Activated CD4-positive, alpha-beta T cell treated with anti-CD3 and anti-CD28 coated beads, Interleukin-2, amount 10 ng/mL, durations not matched to agents 7 days and 5 days (primary cell): ENCODE data around the gene UBE2G1. TPM values are rescaled to one million over a fixed set of nuclear protein-coding genes. Genes with fewer than 3 reads are reported as not detected.
"Not testable (repeated sequence)": the region's sequence is repeated elsewhere in the genome, so short reads cannot be mapped to it uniquely, and the experiment has no call there.

Experiments used
- CTCF ChIA-PET: fragments of 350-600 bp; sonication (Branson Sonifier 250); formaldehyde crosslinking; loops from one replicate; lab custom pipeline; 2021; ENCODE audit warnings: antibody characterized with exemption; lab: Charles Lee
- POLR2A ChIA-PET: fragments of 350-600 bp; sonication (Branson Sonifier 250); formaldehyde crosslinking; loops from one replicate; lab custom pipeline; 2021; ENCODE audit warnings: antibody characterized with exemption; lab: Charles Lee
- DNase-seq: peaks from one replicate; pipeline ENCODE4 v3.0.0-alpha.2; 2020
- H3K27ac Mint-ChIP-seq: one replicate; pipeline ENCODE4 v1.8.0; 2021; ENCODE audit warnings: mild to moderate bottlenecking, moderate library complexity, mixed read lengths
- H3K27me3 Mint-ChIP-seq: one replicate; pipeline ENCODE4 v1.8.0; 2021; ENCODE audit warnings: mixed read lengths
- H3K36me3 Mint-ChIP-seq: one replicate; pipeline ENCODE4 v1.8.0; 2021; ENCODE audit warnings: low read depth, mixed read lengths
- H3K4me1 Mint-ChIP-seq: one replicate; pipeline ENCODE4 v1.8.0; 2021; ENCODE audit warnings: mixed read lengths
- H3K4me3 Mint-ChIP-seq: one replicate; pipeline ENCODE4 v1.8.0; 2021; ENCODE audit warnings: mild to moderate bottlenecking, moderate library complexity, mixed read lengths
- H3K9me3 Mint-ChIP-seq: one replicate; pipeline ENCODE4 v1.8.0; 2021; ENCODE audit warnings: mixed read lengths
- total RNA-seq, 2 experiments: library from RNA; stranded (reverse); gene quantifications; one replicate each; pipeline ENCODE4 v1.2.3, GENCODE V29; 2021

The UBE2G1 gene
- total RNA-seq, 2 experiments from 2014 or later = 51.6 to 56.7 TPM

GRCh38 chr17:4368341-4368740 is 1.9 kb upstream of the UBE2G1 start:
- Mint-ChIP-seq H3K27me3 (no peaks in the 10 kb centered on the region), H3K36me3 (peaks cover 4% of the 10 kb centered on the region), H3K4me3 (no peak overlapping the region), H3K9me3 (no peaks in the 10 kb centered on the region), H3K4me1 (peaks cover 28% of the 10 kb centered on the region), H3K27ac (no peak overlapping the region)
- ChIA-PET POLR2A (no interaction called here), CTCF (no interaction called here)
- DNase-seq = no peak

DNA sequence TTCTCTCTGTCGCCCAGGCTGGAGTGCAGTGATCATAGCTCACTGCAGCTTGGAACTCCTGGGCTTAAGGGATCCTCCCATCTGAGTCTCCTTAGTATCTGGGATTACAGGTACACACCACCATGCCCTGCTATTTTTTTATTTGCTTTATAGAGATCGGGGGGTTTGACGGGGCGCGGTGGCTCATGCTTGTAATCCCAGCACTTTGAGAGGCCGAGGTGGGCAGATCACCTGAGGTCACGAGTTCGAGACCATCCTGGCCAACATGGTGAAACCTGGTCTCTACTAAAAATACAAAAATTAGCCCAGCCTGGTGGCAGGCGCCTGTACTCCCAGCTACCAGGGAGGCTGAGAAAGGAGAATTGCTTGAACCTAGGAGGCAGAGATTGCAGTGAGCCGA is 702 bp upstream of the UBE2G1 start:
- H3K27me3 Mint-ChIP-seq, DNase-seq, CTCF ChIA-PET, H3K9me3 Mint-ChIP-seq, POLR2A ChIA-PET: not testable (repeated sequence)
- Mint-ChIP-seq H3K36me3 (peaks cover 10% of the 10 kb centered on the region), H3K4me3 (peak overlapping the region; percentile 67), H3K4me1 (peaks cover 31% of the 10 kb centered on the region), H3K27ac (peak overlapping the region; percentile 97)

- POLR2A ChIA-PET = interaction anchor here (0.6 kb wide), 2 partner anchors 86 to 626 kb away, joined by 3 to 13 read pairs; no protein-coding TSS in a partner anchor
Measured at GRCh38 chr17:4365628-4366326, 698 bp downstream of the UBE2G1 start.

DNA sequence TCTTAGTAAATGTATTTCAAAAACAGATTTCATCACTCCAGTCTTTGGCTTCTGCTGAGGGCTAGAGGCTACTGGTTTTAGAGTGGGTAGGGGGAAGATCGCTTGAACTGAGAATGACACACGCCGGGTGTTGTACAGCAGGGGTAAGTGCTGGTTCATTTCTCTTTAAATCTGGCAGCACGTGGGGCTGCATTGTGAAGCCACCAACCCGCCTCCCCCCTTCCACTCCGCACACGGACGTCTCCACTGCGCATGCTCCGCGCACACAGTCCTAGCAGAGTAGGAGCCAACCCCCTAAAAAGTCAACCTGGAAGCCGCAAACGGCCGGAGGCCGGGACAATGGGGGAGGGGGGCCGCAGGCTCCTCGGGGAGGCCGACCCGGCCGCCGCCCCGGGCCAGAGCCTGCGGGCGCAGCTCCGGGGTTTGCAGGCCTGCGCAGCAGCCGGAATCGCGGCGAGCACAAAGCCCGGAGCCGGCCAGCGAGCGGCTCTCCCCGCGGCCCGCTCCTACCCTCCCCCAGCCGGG is 1.3 kb downstream of the UBE2G1 start:
- ChIA-PET POLR2A (no interaction called here), CTCF (interaction anchor here (1.4 kb wide), 1 partner anchor 14 kb away, joined by 3 read pairs; no protein-coding TSS in a partner anchor)
- peaks cover 33% of the 10 kb centered on the region for H3K4me1 Mint-ChIP-seq
- H3K4me3 Mint-ChIP-seq = peak overlapping the region; percentile 97
- H3K27me3 Mint-ChIP-seq = no peaks in the 10 kb centered on the region
- DNase-seq = peak; percentile 92
- H3K27ac Mint-ChIP-seq = peak overlapping the region; percentile 97
- H3K36me3 Mint-ChIP-seq = peaks cover 15% of the 10 kb centered on the region
- H3K9me3 Mint-ChIP-seq = no peaks in the 10 kb centered on the region

More at GRCh38 chr17:4365628-4366326, 698 bp downstream of the UBE2G1 start:
- Mint-ChIP-seq H3K27me3 (no peaks in the 10 kb centered on the region), H3K27ac (no peak overlapping the region), H3K36me3 (peaks cover 13% of the 10 kb centered on the region), H3K4me1 (peaks cover 35% of the 10 kb centered on the region), H3K9me3 (no peaks in the 10 kb centered on the region), H3K4me3 (peak overlapping the region; percentile 67)
- CTCF ChIA-PET = interaction anchor here (0.9 to 1.4 kb wide), 2 partner anchors 10 to 13 kb away, joined by 3 read pairs; no protein-coding TSS in a partner anchor
- peak; percentile 39 for DNase-seq

GRCh38 chr17:4364622-4365041 is 1.8 kb downstream of the UBE2G1 start:
- Mint-ChIP-seq H3K9me3 (no peaks in the 10 kb centered on the region), H3K27me3 (no peaks in the 10 kb centered on the region), H3K36me3 (peaks cover 18% of the 10 kb centered on the region), H3K27ac (peak overlapping the region; percentile 97), H3K4me3 (peak overlapping the region; percentile 97), H3K4me1 (peaks cover 33% of the 10 kb centered on the region)
- POLR2A ChIA-PET = no interaction called here
- no peak for DNase-seq
- CTCF ChIA-PET = no interaction called here

DNA sequence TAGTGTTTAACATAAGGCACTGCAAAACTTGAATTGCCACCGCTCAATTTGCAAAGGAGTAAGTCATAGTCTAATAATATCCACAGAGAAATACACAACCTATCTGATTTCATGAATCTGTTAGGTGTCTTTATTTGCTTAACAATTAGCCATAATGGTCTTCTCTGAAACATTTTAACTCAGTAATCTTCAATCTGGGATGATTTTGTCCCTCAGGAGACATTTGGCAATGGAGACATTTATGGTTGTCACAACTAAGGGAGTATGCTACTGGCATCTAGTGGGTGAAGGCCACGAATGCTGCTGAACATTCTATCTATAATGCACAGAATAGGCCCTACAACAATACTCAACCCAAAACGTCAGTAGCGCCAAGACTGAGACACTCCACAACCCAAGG is 4.3 kb downstream of the UBE2G1 start:
- Mint-ChIP-seq H3K9me3 (no peaks in the 10 kb centered on the region), H3K27ac (no peak overlapping the region), H3K4me1 (peaks cover 40% of the 10 kb centered on the region), H3K27me3 (no peaks in the 10 kb centered on the region), H3K36me3 (peaks cover 18% of the 10 kb centered on the region), H3K4me3 (no peak overlapping the region)
- POLR2A ChIA-PET = no interaction called here
- CTCF ChIA-PET = no interaction called here
- no peak for DNase-seq

GRCh38 chr17:4358154-4358553 is 8.3 kb downstream of the UBE2G1 start:
- POLR2A ChIA-PET = no interaction called here
- H3K36me3 Mint-ChIP-seq = peaks cover 14% of the 10 kb centered on the region

DNA sequence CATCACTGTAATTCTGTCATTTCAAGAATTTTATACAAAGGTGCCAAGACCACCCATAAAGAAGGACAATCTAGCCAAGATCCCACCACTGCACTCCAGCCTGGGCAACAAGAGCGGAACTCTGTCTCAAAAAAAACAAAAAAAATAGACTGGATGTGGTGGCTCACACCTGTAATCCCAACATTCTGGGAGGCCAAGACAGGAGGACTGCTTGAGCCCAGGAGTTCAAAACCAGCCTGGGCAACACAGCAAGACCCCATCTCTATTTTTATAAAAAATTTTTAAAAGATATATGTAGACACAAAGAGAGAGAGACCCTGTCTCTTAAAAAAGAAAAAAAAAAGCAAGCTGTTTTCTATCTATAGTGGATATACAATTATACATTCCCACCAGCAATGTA is 8.8 kb downstream of the UBE2G1 start:
- peaks cover 12% of the 10 kb centered on the region for H3K36me3 Mint-ChIP-seq
- no peak overlapping the region for H3K27ac Mint-ChIP-seq
- ChIA-PET CTCF (no interaction called here), POLR2A (no interaction called here)
- no peaks in the 10 kb centered on the region for H3K9me3 Mint-ChIP-seq
- DNase-seq = no peak
- H3K4me3 Mint-ChIP-seq = no peak overlapping the region
- H3K27me3 Mint-ChIP-seq = no peaks in the 10 kb centered on the region
- H3K4me1 Mint-ChIP-seq = peaks cover 32% of the 10 kb centered on the region

More at GRCh38 chr17:4358154-4358553, 8.3 kb downstream of the UBE2G1 start:
- no peak overlapping the region for H3K4me3 Mint-ChIP-seq
- no peak overlapping the region for H3K27ac Mint-ChIP-seq
- H3K4me1 Mint-ChIP-seq = peaks cover 32% of the 10 kb centered on the region
- CTCF ChIA-PET = no interaction called here
- H3K27me3 Mint-ChIP-seq = no peaks in the 10 kb centered on the region
- H3K9me3 Mint-ChIP-seq = no peaks in the 10 kb centered on the region
- no peak for DNase-seq

DNA sequence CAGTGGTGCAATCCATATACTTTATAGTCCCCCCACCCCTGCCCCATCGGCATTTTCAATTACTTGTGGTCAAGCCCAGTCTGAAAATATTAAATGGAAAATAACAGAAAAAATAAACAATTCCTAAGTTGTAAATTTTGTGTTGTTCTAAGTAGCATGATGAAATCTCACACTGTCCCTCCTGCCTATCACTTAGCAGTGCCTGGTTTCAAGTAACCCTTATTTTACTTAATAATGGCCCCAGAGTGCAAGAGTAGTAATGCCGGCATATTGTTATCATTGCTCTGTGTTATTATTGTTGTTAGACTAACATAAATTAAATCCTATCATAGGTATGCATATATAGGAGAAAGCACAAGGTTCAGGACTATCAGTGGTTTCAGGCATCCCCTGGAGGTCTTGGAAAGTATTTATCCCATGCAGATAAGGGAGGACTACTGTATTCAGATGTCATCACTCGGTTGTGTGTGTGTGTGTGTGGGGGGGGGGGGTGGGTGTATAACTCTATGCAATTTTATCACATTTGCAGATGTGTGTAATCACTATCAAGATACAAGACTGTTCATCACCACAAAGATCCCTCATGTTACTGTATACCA is 9.3 kb downstream of the UBE2G1 start:
- no peak overlapping the region for H3K27ac Mint-ChIP-seq
- H3K4me3 Mint-ChIP-seq = no peak overlapping the region
- peaks cover 29% of the 10 kb centered on the region for H3K4me1 Mint-ChIP-seq
- no peaks in the 10 kb centered on the region for H3K27me3 Mint-ChIP-seq
- CTCF ChIA-PET = no interaction called here
- H3K9me3 Mint-ChIP-seq = no peaks in the 10 kb centered on the region
- POLR2A ChIA-PET = no interaction called here
- H3K36me3 Mint-ChIP-seq = peaks cover 7% of the 10 kb centered on the region
- no peak for DNase-seq

DNA sequence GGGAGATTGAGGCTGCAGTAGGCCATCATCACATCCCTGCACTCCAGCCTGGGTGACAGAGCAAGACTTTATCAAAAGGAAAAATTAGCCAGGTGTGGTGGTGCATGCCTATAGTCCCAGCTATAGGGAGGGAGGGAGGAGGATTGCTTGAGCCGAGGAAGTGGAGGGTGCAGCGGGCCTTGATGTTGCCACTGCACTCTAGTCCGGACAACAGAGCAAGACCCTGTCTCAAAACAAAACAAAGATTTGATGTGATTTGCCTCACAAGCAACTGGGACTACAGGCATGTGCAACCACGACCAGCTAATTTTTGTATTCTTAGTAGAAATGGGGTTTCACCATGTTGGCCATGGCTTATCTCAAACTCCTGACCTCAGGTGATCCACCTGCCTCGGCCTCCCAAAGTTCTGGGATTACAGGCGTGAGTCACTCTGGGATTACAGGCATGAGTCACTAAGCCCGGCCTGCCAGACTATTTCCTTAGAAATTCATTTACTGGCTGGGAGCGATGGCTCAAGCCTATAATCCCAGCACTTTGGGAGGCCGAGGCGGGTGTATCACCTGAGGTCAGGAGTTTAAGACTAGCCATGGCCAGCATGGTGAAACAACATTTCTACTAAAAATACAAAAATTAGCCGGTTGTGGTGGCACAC is 11.5 kb downstream of the UBE2G1 start:
- ChIA-PET POLR2A (no interaction called here), CTCF (no interaction called here)
- DNase-seq = no peak
- Mint-ChIP-seq H3K4me3 (no peak overlapping the region), H3K27me3 (no peaks in the 10 kb centered on the region), H3K9me3 (no peaks in the 10 kb centered on the region), H3K4me1 (peaks cover 22% of the 10 kb centered on the region), H3K36me3 (peaks cover 2% of the 10 kb centered on the region), H3K27ac (no peak overlapping the region)

GRCh38 chr17:4354206-4354605 is 12.3 kb downstream of the UBE2G1 start:
- no peak overlapping the region for H3K27ac Mint-ChIP-seq
- DNase-seq = no peak
- CTCF ChIA-PET = no interaction called here
- H3K36me3 Mint-ChIP-seq = no peaks in the 10 kb centered on the region
- peaks cover 21% of the 10 kb centered on the region for H3K4me1 Mint-ChIP-seq
- POLR2A ChIA-PET = no interaction called here
- H3K9me3 Mint-ChIP-seq = no peaks in the 10 kb centered on the region
- no peak overlapping the region for H3K4me3 Mint-ChIP-seq
- no peaks in the 10 kb centered on the region for H3K27me3 Mint-ChIP-seq

- CTCF ChIA-PET, H3K27me3 Mint-ChIP-seq, H3K36me3 Mint-ChIP-seq, H3K4me3 Mint-ChIP-seq, H3K9me3 Mint-ChIP-seq, H3K27ac Mint-ChIP-seq, POLR2A ChIA-PET, DNase-seq: not testable (repeated sequence)
- H3K4me1 Mint-ChIP-seq = peaks cover 15% of the 10 kb centered on the region
Measured at GRCh38 chr17:4350214-4350613, 16.3 kb downstream of the UBE2G1 start.
